HG02973 (cell line): Measurements from ENCODE around the gene CADPS.

ENCODE experiments used
- ATAC-seq: cut with Tn5 transposase; IDR thresholded peaks from one replicate; pipeline ENCODE4 v1.9.1; 2021; ENCODE audit warnings: moderate library complexity; ENCODE audit not compliant: unreplicated experiment

Gene CADPS

GRCh38 chr3:62874711-62875557, at the start of gene CADPS:
TSS of gene CADPS (minus strand) at chr3:62875416. CDS start at chr3:62875029, 387 bp downstream.
- ATAC-seq: no peak

- ATAC-seq: no peak
Observed at GRCh38 chr3:62923066-62923465, 47.9 kb upstream of the CADPS start.

GRCh38 chr3:62922326-62922725, 47.1 kb upstream of the CADPS start:
- ATAC-seq: no peak

GRCh38 chr3:62920466-62920784, 45.2 kb upstream of the CADPS start:
- ATAC-seq: no peak

GRCh38 chr3:62919784-62920465, 44.7 kb upstream of the CADPS start:
- ATAC-seq: no peak

- ATAC-seq: no peak
Observed at GRCh38 chr3:62918777-62919176, 43.6 kb upstream of the CADPS start.

- ATAC-seq: no peak
Observed at GRCh38 chr3:62918131-62918530, 42.9 kb upstream of the CADPS start.

GRCh38 chr3:62911526-62911925, 36.3 kb upstream of the CADPS start:
- no peak for ATAC-seq

GRCh38 chr3:62905331-62905730, 30.1 kb upstream of the CADPS start:
- ATAC-seq: no peak

- ATAC-seq: no peak
Observed at GRCh38 chr3:62898530-62899496, 23.6 kb upstream of the CADPS start.

- ATAC-seq: no peak
Observed at GRCh38 chr3:62895901-62896300, 20.7 kb upstream of the CADPS start.

GRCh38 chr3:62892951-62893350, 17.7 kb upstream of the CADPS start:
- ATAC-seq: no peak

GRCh38 chr3:62892045-62892444, 16.8 kb upstream of the CADPS start:
- no peak for ATAC-seq

- no peak for ATAC-seq
Observed at GRCh38 chr3:62888778-62889177, 13.6 kb upstream of the CADPS start.

GRCh38 chr3:62888180-62888579, 13.0 kb upstream of the CADPS start:
- ATAC-seq: no peak

GRCh38 chr3:62885136-62885535, 9.9 kb upstream of the CADPS start:
- no peak for ATAC-seq

GRCh38 chr3:62884096-62884870, 9.1 kb upstream of the CADPS start:
- no peak for ATAC-seq

- no peak for ATAC-seq
Observed at GRCh38 chr3:62882676-62883200, 7.5 kb upstream of the CADPS start.

- no peak for ATAC-seq
Observed at GRCh38 chr3:62876064-62876463, 848 bp upstream of the CADPS start.

- no peak for ATAC-seq
Observed at GRCh38 chr3:62875558-62876002, 364 bp upstream of the CADPS start.
